NCI-H187 (cell line): ENCODE measurements around the gene CREB3L2.

ENCODE experiments used
- DNase-seq, 2 experiments: peaks; one replicate each; lab custom pipeline; 2025; lab: John Stamatoyannopoulos, UW

Gene CREB3L2

DNA sequence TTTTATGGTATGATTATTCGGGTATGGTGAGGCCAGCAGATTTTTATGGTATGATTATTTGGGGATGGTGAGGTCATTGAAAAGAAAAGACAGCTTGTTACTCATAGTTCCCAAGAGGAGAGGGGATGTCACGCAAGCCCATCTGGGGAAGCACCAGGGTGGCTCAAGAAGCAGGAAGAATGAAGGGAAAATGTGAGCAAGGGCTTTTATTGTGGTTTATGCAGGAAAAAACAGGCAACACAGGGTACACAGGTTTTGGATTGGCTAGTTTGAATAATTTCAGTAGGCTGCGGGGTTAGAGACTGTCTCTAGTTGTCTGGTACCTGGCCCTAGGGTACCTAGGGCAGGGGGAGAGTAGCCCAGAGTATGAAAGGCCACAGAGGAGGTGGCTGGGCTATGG, 128.4 kb downstream of the CREB3L2 start:
- DNase-seq, result no peak

DNA sequence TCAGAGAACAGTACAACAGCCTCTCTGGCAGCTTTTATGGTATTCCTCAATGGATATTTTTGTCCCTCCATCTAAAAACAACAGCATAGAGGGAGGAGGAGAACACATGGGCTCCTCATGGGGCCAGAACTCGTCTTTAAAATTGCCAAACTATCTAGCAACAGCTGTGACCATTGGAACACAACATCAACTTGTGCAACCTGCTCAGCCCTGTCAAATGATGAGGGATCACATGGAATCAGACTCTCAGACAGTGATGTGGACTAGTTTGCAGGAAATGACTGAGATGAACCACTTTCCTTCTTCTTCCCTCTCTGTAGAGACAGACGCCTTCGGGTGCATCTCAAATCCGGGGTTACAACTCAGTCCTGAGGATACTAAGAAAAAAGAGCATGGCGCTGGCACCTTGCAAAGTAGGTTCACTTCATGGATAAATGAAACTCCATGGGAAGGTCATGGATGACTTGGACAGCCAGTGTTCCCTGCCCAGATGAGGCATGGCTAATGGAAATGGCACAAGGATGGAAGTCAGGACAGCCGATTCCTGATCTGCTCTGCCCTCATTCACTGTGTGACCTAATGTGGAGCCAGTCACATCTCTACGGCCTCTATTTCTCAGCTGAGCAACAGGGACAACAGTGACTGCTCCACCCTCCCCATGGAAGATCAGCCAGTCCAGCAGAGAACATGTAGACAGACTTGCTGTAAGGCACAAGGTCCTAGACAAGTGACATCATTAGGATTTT, 130.5 kb downstream of the CREB3L2 start:
- no peak for DNase-seq

DNA sequence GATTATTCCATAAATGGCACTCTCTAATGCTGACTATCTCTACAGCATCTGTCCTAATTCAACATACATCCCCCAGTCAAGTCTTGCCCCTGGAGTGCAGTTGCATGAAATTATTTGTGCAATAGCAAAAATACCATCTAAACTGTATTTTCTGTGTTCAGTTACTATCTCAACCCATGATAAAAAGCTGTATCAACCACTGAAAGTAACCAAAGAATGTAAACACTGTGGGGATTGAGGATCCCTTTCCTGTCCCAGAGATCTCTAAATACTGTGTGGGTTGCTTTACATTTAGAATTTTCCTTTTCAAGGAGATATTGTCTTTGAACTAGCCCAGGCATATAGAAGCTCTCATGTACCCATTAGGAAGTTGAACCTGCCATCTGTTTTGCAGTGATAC, 131.2 kb downstream of the CREB3L2 start:
- no peak for DNase-seq

DNA sequence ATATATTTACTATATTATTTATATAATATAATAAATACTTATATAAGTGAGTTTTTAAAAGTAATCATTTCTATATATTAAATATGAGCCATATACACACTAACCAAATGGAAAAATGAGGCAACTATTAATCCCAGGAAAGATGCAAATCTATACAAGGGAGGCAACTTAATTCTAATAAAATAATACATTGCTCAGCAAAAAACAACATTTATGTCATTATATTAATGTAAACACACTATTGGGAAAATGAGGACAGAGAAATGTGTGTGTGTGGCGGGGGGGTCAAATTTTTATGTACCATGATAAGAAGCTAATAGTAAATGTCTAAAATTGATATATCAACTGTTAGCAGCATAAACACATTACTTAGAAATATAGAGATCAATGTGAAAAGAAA, 131.8 kb downstream of the CREB3L2 start:
- DNase-seq, result no peak

DNA sequence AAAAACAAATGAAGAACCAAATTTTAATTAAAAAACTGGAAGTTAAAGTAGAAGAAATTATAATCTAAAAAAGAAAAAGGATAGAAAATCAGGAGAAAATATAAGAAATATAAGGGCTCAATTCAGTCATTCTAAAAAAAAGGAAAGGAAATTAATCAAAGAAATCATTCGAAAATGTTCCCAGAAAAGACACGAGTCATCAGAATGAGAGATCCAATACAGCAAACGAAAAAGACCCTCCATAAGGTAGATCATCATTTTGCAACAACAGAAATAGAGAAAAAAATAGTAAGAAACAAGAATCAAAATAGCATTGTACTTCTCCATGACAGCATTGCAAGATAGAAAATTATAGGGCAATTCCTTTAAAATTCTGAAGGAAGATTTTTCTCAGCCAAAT, 132.6 kb downstream of the CREB3L2 start:
- no peak for DNase-seq

DNA sequence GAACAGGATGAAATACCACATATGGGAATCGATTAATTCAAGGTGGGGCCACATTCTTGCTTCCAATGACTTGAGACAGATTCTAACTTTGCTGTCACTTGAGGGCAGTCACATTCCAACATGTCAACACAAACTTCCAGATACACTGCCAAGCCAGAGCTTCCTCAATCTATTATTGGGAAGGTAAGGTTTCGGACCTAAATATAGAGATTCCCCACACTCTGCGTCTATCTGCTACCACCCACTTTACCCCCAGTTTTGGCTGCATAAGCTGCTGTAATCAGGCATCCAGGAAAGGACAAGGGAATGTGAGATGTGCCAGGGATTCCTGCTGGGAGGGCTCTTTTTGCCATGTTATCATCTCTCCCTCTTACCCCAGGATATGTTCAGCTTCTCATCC, 134.6 kb downstream of the CREB3L2 start:
- no peak for DNase-seq

DNA sequence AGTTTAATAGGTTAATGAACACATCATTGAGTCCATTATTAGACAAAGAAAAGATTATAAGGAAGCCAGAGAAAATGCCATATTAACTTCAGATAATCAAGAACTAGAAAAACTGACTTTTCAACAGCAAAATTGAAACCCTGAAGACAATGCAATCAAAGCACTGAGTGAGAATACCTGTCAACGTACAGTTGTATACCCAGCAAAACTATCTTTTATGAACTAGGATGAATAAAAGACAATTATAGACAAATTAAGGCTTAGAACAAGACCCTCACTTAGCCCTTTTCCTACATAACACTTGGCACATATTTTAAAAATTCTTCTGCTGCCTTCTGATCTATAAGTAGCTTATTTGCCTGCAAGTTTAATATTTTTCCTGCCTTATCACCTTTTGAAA, 136.1 kb downstream of the CREB3L2 start:
- DNase-seq, result no peak

DNA sequence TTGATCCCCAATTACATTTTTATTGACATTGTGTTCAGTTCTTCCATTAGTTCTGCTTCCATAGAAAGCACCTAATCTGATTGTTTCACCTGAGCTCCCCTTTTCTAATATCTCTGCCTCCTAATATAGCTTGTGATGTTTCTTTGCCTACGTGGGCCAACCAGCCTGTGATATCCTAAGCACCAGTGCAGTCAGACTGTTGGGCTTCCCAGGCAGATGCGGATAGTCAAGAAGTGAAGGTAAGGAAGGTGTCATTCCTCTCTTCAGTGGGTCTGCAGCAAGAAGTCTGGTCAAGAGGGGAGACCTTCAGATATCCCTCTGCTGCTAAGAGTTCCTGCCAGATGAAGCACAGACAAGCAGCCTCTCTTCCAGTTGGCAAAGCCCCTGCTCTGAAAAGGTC, 138.9 kb downstream of the CREB3L2 start:
- DNase-seq, result no peak

DNA sequence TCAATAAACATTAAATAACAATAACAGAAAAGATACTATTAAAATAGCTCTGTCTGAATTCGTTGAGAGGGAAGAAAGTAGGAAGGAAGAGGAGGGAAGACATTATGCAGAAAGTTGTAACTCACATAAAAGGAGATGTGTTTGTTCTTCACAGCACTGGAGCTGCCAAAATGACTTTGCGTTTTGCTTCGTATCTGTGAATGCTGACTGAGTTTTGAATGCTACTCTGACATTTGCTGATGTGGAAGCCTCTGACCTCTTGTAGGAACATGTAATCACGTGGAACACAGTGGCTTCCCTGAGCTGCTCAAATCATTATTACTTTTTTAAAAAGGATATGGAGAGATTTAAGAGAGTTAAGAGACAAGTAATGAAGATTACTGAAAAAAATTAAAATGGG, 139.5 kb downstream of the CREB3L2 start:
- DNase-seq, result no peak

DNA sequence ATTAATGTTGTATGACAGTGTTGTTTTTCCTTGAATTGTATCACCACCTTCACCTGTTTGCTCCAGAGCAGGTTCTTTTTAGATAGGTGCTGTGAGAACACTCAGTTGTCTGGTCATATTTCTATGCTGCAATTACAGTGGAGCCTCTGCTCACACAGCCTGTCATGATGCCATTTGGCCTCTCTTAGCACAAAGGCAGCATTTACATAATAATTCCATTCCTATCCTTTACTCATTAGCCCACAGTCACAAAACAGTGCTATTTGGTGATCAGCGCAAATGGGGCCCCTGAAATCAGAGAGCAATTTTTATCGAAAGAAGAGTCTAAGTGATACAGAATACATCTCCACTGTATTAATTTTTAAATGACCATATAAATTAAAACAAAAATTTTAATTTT, 141.3 kb downstream of the CREB3L2 start:
- no peak for DNase-seq

DNA sequence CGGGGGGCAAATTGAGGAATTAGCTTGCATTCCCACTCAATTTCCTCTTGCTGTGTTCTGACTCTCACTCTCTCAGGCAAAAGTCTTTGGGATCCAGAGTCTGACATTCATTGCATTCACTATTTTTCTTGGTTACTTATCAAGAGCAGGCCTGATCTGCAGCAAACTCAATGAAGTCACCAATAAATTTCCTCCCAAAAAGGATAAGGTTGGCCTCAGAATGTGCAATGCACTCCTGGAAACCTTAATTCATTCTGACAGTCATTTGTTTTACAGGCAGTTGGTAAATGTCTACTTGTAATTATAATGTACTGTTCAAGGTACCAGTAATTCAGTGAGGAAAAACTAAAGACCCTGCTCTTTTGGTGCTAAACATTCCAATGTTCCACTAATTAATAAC, 148.8 kb downstream of the CREB3L2 start:
- DNase-seq, result no peak

DNA sequence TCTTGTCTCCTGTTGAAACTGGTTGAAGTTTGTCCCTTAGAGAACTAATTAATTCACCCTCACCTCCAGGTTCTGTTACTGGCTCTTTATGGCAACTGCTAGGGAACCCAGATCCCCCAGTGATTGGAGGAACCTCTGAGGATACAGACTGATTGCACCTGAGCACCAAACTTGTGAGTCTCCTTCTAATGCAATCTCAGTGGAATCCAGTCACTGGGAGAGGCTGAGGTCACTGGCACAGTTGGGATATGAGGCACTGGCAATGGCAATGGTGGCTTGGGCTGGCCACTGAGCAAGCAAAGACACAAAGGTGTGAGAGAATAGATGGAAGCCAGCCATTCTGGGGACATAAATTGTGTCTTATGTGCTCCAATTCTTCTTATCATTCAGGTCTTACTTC, 149.8 kb downstream of the CREB3L2 start:
- no peak for DNase-seq

DNA sequence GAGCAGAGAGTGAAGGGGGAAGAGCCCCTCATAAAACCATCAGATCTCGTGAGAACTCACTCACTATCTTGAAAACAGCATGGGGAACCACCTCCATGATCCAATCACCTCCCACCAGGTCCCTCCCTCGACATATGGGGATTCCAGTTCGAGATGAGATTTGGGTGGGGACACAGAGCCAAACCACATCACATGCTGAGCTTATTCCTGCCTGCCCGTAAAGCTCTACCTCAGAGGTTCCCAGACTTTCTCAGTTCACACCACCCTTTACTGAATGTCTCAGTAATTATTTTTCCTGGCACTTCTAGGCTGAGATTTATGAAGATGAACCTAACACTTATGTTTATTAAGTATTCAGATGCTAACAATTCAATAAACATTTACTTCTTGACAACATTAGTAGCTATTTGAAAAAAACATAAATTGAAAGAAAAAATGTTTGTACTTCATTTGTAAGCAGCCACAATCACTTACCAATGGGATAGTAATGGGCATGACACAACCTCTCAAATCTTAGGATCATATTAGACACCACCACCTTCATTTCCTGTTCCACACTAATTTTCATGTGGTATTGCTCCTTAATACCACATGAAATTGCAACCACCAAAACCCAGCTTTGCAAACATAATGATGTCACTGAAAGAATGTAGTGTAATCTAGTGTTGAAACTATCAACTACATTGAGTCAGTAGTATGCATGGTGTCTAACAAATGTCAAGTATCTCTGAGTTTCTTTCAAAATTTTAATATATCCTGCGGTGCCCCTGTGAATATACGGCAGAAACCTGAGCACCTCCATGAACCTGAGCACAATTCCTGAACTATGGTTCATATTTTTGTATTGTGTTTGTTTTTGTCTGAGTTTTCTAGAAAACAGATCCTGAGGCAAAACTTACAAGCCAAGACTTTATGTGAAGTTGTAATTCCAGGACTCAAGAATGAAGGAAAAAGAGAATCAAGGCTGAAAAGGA, 150.6 kb downstream of the CREB3L2 start:
- DNase-seq, result no peak

DNA sequence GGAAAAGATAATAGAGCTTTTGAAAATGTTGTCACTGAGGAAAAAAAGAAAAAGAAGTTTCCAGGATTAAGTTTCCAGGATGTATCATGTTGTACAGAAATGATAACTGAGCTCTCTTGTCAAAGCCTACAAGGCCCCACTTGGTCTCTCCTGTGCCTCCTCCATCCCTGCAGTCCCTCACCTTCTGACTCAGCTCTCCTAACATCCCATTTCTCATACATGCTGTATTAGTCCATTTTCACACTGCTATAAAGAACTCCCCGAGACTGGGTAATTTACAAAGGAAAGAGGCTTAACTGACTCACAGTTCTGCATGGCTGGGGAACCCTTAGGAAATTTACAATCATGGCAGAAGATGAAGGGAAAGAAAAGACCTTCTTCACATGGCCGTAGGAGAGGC, 151.3 kb downstream of the CREB3L2 start:
- DNase-seq, result no peak

DNA sequence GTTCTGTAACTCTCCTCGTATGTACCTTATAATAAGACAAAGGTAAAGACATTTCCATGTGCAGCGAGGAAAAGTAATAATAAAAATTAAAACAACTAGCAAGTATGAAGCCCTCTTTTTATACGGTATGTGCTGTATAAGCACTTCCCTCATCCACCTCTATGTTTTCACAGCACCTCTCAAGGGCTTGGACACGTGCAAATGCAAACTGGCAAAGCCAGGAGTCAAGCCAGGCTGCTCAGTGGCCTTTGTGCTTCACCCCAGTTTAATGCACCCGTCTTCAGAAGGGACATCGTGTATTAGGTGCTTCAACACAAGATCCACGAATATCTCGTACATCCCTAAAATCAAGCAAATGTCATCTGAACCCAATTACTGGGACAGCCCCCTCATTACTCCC, 153.8 kb downstream of the CREB3L2 start:
- no peak for DNase-seq

DNA sequence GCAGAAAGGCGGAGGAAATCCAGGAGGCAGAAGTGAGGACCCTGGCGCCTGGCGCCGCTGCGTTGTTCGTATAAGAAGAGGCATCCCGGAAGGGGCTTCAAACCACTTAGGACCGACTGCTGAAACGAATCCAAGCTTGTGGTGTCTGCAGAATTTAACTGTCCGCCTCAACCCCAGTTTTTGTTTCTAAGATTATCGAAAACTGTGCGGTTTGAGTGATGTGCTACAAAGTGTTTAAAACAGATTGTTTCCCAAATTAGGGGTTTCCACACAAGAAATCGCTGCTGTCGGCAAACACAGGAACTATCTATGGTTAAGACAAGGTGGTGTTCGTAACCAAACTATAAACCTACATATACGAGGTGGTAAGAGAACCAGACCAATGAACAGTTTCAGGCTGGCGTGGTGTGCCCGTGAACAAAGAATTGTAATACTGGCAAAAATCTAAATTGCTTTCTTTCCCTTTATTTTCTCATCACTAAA, 154.3 kb downstream of the CREB3L2 start:
- DNase-seq, result no peak

DNA sequence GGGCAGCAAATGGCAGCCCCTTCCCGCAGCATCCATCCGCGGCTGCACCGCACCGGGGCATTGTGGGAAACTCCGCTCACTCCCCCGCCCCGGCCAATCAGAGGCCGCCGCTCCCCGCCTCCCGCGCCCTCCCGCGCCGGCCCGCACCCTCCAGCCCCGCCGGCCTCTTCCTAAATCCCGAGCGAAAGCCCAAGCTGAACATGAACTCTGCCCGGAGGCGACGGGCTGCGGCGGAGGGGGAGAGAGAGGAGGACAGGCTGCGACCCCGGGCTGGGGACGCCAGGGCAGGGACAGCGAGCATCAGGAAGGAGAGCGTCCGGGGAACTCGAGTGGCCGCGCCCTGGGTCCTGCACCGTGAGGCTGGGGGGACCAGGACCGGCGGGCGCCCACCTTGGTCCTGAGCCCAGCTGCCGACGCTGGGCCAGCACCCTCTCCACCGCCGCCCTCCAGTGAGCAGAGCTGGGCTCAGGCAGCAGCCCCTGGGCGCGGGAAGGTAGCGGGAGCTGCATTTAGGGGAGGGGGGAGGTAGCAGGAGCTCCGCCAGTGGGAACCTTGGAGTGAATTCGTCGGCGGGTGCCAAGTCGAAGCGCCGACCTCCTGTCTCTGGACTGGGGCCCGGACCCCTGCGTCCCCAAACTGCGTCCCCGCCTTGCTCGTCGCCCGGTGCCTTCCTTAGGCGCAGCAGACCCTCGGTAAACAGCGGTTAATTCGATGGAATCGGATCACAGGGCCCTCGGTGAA, 154.9 kb downstream of the CREB3L2 start, which contains the start of gene DGKI:
Gene DGKI, minus strand, starts transcription at position 148 of the 741 bp plus-strand sequence.
- no peak for DNase-seq

DNA sequence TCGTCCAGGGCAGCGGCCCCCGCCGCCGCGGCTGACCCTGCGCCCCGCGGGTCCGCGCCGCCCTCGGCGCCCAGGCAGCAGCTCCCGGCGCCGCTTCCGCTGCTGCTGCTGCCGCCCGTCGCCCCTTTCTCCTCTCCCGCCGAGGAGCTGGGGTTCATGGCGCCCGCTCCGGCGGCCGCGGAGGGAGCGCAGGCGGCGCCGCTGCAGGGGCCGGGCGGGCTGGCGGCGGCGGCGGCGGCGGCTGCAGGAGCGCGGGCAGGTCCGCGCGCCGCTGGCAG, 155.4 kb downstream of the CREB3L2 start:
- no peak for DNase-seq

DNA sequence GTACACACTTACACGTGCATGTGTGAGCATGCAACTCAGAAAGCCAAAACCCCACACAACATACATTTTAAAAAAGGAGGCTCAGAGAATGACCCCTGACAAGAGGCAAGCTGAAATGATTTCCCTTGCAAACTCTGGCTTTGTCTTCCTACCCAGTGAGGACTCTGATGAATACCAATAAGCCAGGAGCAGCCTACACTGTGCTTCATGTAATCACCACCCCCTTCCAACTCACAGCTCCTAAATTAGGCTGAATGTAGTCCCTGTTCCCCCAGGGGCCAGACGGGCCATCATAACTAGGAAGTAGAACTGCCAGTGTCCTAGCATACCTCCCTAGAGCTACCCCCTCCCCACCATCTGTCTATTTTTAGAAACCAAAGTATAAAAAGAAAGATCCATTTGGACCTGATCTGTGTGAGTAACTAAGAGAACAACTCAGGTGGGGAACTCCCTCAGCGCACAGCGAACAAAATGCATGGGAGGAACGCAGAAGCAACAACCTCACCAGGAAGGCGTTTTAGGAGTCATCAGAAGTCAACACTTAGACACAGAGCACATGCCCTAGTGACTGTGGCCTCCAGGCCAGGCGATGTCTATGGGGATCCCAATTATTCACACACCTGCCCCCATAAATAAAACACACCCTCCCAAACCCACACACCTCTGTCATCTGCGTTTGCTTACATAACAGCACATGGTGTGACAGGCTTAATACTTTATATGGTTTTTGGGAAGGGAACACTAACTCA, 157.0 kb downstream of the CREB3L2 start:
- DNase-seq, result no peak

DNA sequence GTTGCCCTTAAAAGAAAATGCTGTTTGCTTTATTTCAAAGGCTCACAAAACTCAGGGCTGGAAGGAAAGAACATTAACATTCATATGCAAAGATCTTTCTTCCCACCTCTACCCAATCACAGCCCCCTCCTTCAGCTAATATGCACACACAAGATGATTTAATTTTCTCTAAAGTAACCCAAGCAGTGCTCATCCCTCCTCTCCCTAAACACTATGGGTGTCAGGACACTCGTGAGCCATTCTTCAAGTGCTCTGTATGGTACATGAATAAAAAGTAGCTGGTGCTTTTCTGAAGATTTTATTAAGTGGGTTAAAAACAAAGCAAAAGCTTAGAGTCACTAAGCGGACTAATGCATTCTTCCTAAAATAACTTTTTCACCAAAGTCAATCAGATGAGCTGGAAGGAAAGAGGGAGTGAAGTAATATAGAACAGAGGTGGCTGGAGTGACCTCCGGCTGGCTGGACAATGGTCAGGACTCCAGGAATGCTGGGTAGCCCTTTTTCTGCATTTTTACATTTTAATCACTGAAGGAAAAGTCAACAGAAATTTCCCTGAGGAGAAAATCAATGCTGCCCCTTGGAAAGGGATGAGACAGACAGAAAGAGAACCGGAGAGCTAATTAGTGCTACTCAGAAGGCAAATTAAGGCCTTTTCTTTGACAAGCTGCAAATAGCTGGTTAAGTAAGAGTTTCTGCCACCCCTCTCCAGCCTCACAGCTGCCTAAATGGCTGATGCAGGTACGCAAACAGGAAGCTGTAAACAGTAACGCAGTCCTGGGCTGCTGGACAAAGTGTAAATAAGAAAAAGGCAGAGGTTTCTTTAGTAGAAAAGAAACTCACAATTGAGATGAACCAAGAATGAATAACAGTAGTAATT, 161.7 kb downstream of the CREB3L2 start:
- no peak for DNase-seq
